Stimulated activated CD8-positive, alpha-beta memory T cell treated with anti-CD3 and anti-CD28 coated beads, Interleukin-15, amount 100 ng/mL, for 4 hours (primary cell): ENCODE data around the gene KRT81.
A peak's percentile ranks its signal among the peaks of the same experiment; 100 is the strongest.
"Not testable (repeated sequence)": the region's sequence is repeated elsewhere in the genome, so short reads cannot be mapped to it uniquely, and the experiment has no call there.

Source experiments
- DNase-seq, 2 donors: peaks; one replicate each; pipeline ENCODE4 v3.0.0-alpha.2; 2020; ENCODE audit warnings: low read depth in 2 of 2

The KRT81 gene

GRCh38 chr12:52296572-52297215 is 5.4 kb upstream of the KRT81 start:
- no peak for DNase-seq

GRCh38 chr12:52295663-52296062 is 4.3 kb upstream of the KRT81 start:
- DNase-seq: no peak

GRCh38 chr12:52294803-52295202 is 3.5 kb upstream of the KRT81 start:
- DNase-seq: no peak

GRCh38 chr12:52293926-52294325 is 2.6 kb upstream of the KRT81 start:
- DNase-seq: no peak

- DNase-seq: not testable (repeated sequence)
Measured at GRCh38 chr12:52290483-52291134, 725 bp downstream of the KRT81 start.

- DNase-seq: not testable (repeated sequence)
Measured at GRCh38 chr12:52287816-52288805, 3.2 kb downstream of the KRT81 start.

GRCh38 chr12:52286857-52287785 is 4.2 kb downstream of the KRT81 start:
- DNase-seq: not testable (repeated sequence)

- DNase-seq: no peak
Measured at GRCh38 chr12:52285851-52286530, 5.3 kb downstream of the KRT81 start.

- DNase-seq: no peak
Measured at GRCh38 chr12:52285172-52285745, 6.1 kb downstream of the KRT81 start.

GRCh38 chr12:52284562-52285171 is 6.7 kb downstream of the KRT81 start:
- DNase-seq: no peak

- DNase-seq: no peak
Measured at GRCh38 chr12:52280796-52281560, 10.4 kb downstream of the KRT81 start.

- no peak for DNase-seq
Measured at GRCh38 chr12:52280319-52280795, 11.0 kb downstream of the KRT81 start.

- DNase-seq: no peak
Measured at GRCh38 chr12:52279422-52280318, 11.7 kb downstream of the KRT81 start.

GRCh38 chr12:52278575-52279421 is 12.5 kb downstream of the KRT81 start:
- peak; percentile 23 to 27 for DNase-seq

- DNase-seq: no peak
Measured at GRCh38 chr12:52277486-52278245, 13.7 kb downstream of the KRT81 start.

GRCh38 chr12:52275686-52276085 is 15.6 kb downstream of the KRT81 start:
- DNase-seq: no peak
